ENCODE results near the gene ZNF821.
"Not testable (repeated sequence)": the region's sequence is repeated elsewhere in the genome, so short reads cannot be mapped to it uniquely, and the experiment has no call there.

Gene ZNF821

GRCh38 chr16:71883849-71884638 is at the start of gene ZNF821:
TSS of gene ZNF821 (minus strand) at chr16:71884182. CDS start at chr16:71879946, 4,236 bp downstream.
- peak; percentile 30 to 54 (median 44) for DNase-seq

- no peak for DNase-seq
Observed at GRCh38 chr16:71933017-71933416, 49.0 kb upstream of the ZNF821 start.

GRCh38 chr16:71931599-71931998 is 47.6 kb upstream of the ZNF821 start:
- DNase-seq, result no peak

GRCh38 chr16:71931001-71931400 is 47.0 kb upstream of the ZNF821 start:
- DNase-seq, result no peak

- DNase-seq, result no peak
Observed at GRCh38 chr16:71930013-71930563, 46.1 kb upstream of the ZNF821 start.

GRCh38 chr16:71929048-71929447 is 45.1 kb upstream of the ZNF821 start:
- no peak for DNase-seq

- DNase-seq, result no peak
Observed at GRCh38 chr16:71927787-71928186, 43.8 kb upstream of the ZNF821 start.

GRCh38 chr16:71927383-71927782 is 43.4 kb upstream of the ZNF821 start:
- DNase-seq, result no peak

- no peak for DNase-seq
Observed at GRCh38 chr16:71924710-71925109, 40.7 kb upstream of the ZNF821 start.

- no peak for DNase-seq
Observed at GRCh38 chr16:71923941-71924690, 40.1 kb upstream of the ZNF821 start.

- no peak for DNase-seq
Observed at GRCh38 chr16:71920658-71921057, 36.7 kb upstream of the ZNF821 start.

- DNase-seq, result no peak
Observed at GRCh38 chr16:71919035-71919434, 35.1 kb upstream of the ZNF821 start.

- DNase-seq, result no peak
Observed at GRCh38 chr16:71917900-71918299, 33.9 kb upstream of the ZNF821 start.

- no peak for DNase-seq
Observed at GRCh38 chr16:71916397-71916920, 32.5 kb upstream of the ZNF821 start.

GRCh38 chr16:71915350-71915749 is 31.4 kb upstream of the ZNF821 start:
- no peak for DNase-seq

GRCh38 chr16:71914802-71915201 is 30.8 kb upstream of the ZNF821 start:
- DNase-seq, result no peak

GRCh38 chr16:71912534-71913275 is 28.7 kb upstream of the ZNF821 start:
- no peak for DNase-seq

- no peak for DNase-seq
Observed at GRCh38 chr16:71911121-71911520, 27.1 kb upstream of the ZNF821 start.

- not testable (repeated sequence) for DNase-seq
Observed at GRCh38 chr16:71905765-71906164, 21.8 kb upstream of the ZNF821 start.

GRCh38 chr16:71904239-71904638 is 20.3 kb upstream of the ZNF821 start:
- DNase-seq, result no peak

GRCh38 chr16:71903608-71904007 is 19.6 kb upstream of the ZNF821 start:
- no peak for DNase-seq

GRCh38 chr16:71902656-71903365 is 18.8 kb upstream of the ZNF821 start:
- DNase-seq, result no peak
